SK-N-SH (cell line): Measurements from ENCODE around the gene COL4A3.

Experiments used
- CHD2 ChIP-seq: fragments of 150-350 bp; IDR thresholded peaks from 2 replicates; pipeline ENCODE4 v1.6.1; 2018; ENCODE audit warnings: low read length; ENCODE audit not compliant: partially characterized antibody
- EP300 ChIP-seq, 2 experiments: IDR thresholded peaks; 2 replicates each; pipeline versions ENCODE4 v1.4.0 to v1.6.1; 2012; ENCODE audit warnings: borderline replicate concordance in 1 of 2, low read depth in 1 of 2, low read length in 1 of 2
- EZH2phosphoT487 ChIP-seq: fragments of 200-600 bp; sonication (generic); IDR thresholded peaks from 2 replicates; pipeline ENCODE4 v1.6.1; 2017; ENCODE audit warnings: low read depth, mixed run types, mild to moderate bottlenecking, antibody characterized with exemption, moderate library complexity, borderline replicate concordance
- FOXM1 ChIP-seq: IDR thresholded peaks from 2 replicates; pipeline ENCODE4 v1.4.0; 2012; ENCODE audit warnings: low read depth, mild to moderate bottlenecking
- GATA2 ChIP-seq: sonication (generic); formaldehyde crosslinking; IDR thresholded peaks from 2 replicates; pipeline ENCODE4 v1.5.0; 2020; ENCODE audit warnings: mild to moderate bottlenecking, missing genetic modification reagents
- MXI1 ChIP-seq: IDR thresholded peaks from 2 replicates; pipeline ENCODE4 v1.6.1; 2012; ENCODE audit warnings: mild to moderate bottlenecking, low read depth, low read length, improper control_type of control experiment
- NRF1 ChIP-seq: IDR thresholded peaks from 2 replicates; pipeline ENCODE4 v1.6.1; 2012; ENCODE audit warnings: low read depth, mild to moderate bottlenecking, low read length
- POLR2AphosphoS5 ChIP-seq: IDR thresholded peaks from 2 replicates; pipeline ENCODE4 v1.6.1; 2012; ENCODE audit warnings: low read depth, low read length
- RFX5 ChIP-seq: IDR thresholded peaks from 2 replicates; pipeline ENCODE4 v1.6.1; 2012; ENCODE audit warnings: mild to moderate bottlenecking, improper control_type of control experiment, low read length
- RXRA ChIP-seq: IDR thresholded peaks from 2 replicates; pipeline ENCODE4 v1.4.0; 2012; ENCODE audit warnings: low read depth, mild to moderate bottlenecking, borderline replicate concordance
- USF2 ChIP-seq: fragments of 150-350 bp; IDR thresholded peaks from 2 replicates; pipeline ENCODE4 v1.6.1; 2017; ENCODE audit warnings: antibody characterized with exemption, low read length, low read depth, borderline replicate concordance
- YY1 ChIP-seq: IDR thresholded peaks from 2 replicates; pipeline ENCODE4 v1.4.0; 2012; ENCODE audit warnings: low read depth, mild to moderate bottlenecking
- TF ChIP-seq, protein P1 (sequence below): fragments of 200-600 bp; sonication (generic); IDR thresholded peaks from 2 replicates; pipeline ENCODE4 v1.6.1; 2017; ENCODE audit warnings: antibody characterized with exemption, mild to moderate bottlenecking, moderate library complexity

GRCh38 chr2:227324995-227325838, 160.8 kb downstream of the COL4A3 start, which contains the start of gene MFF:
- TF ChIP-seq GATA2 (CRISPR knock-in tag), result no peak
- TF ChIP-seq, protein P1, sequence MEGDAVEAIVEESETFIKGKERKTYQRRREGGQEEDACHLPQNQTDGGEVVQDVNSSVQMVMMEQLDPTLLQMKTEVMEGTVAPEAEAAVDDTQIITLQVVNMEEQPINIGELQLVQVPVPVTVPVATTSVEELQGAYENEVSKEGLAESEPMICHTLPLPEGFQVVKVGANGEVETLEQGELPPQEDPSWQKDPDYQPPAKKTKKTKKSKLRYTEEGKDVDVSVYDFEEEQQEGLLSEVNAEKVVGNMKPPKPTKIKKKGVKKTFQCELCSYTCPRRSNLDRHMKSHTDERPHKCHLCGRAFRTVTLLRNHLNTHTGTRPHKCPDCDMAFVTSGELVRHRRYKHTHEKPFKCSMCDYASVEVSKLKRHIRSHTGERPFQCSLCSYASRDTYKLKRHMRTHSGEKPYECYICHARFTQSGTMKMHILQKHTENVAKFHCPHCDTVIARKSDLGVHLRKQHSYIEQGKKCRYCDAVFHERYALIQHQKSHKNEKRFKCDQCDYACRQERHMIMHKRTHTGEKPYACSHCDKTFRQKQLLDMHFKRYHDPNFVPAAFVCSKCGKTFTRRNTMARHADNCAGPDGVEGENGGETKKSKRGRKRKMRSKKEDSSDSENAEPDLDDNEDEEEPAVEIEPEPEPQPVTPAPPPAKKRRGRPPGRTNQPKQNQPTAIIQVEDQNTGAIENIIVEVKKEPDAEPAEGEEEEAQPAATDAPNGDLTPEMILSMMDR, result peak; percentile 29
- TF ChIP-seq POLR2AphosphoS5, result no peak; the same call in none of the 2 replicates
- TF ChIP-seq USF2, result peak; percentile 85
- TF ChIP-seq MXI1, result peak; percentile 86
- no peak for TF ChIP-seq EZH2phosphoT487
- no peak; a peak in 1 of 4 replicates for TF ChIP-seq EP300 (IDR thresholded peaks at IDR 0.05; ENCODE audit: borderline replicate concordance in 1 of 2, low read depth in 1 of 2, low read length in 1 of 2)
- TF ChIP-seq FOXM1, result no peak
- no peak for TF ChIP-seq RXRA
- peak; percentile 98 for TF ChIP-seq YY1
- TF ChIP-seq CHD2, result peak; percentile 74
- peak; percentile 21; the same call in 1 of the 2 replicates for TF ChIP-seq RFX5
- no peak for TF ChIP-seq NRF1
